SK-N-SH treated with all-trans-retinoic acid at 6 μM for 48 hours (cell line): Measurements from ENCODE around the gene CARD9.

ENCODE experiments used
- ATAC-seq: fragments of 200-7000 bp; cut with Tn5 transposase; 3 replicates; pipeline ENCODE4 v1.9.1; 2020; ENCODE audit warnings: mild to moderate bottlenecking, moderate library complexity
- BACH2 ChIP-seq: fragments of 250-450 bp; sonication (Bioruptor Pico); IDR thresholded peaks from 2 replicates; pipeline ENCODE4 v1.9.0; 2021; ENCODE audit warnings: mild to moderate bottlenecking, borderline replicate concordance
- CSDC2 ChIP-seq: fragments of 250-450 bp; sonication (Bioruptor Pico); IDR thresholded peaks from 2 replicates; pipeline ENCODE4 v1.5.0; 2020; ENCODE audit warnings: mild to moderate bottlenecking, moderate library complexity
- CSRNP3 ChIP-seq: fragments of 250-450 bp; sonication (Bioruptor Pico); IDR thresholded peaks from 2 replicates; pipeline ENCODE4 v1.5.1; 2021; ENCODE audit warnings: mild to moderate bottlenecking, moderate library complexity
- ESRRG ChIP-seq: fragments of 250-450 bp; sonication (Bioruptor Pico); IDR thresholded peaks from 2 replicates; pipeline ENCODE4 v1.6.1; 2021; ENCODE audit warnings: mild to moderate bottlenecking
- GLIS3 ChIP-seq: fragments of 250-450 bp; sonication (Bioruptor Pico); IDR thresholded peaks from 2 replicates; pipeline ENCODE4 v1.5.0; 2020; ENCODE audit warnings: mild to moderate bottlenecking, moderate library complexity
- ISL1 ChIP-seq: fragments of 250-450 bp; sonication (Bioruptor Pico); IDR thresholded peaks from 2 replicates; pipeline ENCODE4 v2.1.2; 2022; ENCODE audit warnings: mild to moderate bottlenecking, moderate library complexity
- OSR1 ChIP-seq: fragments of 250-450 bp; sonication (Bioruptor Pico); IDR thresholded peaks from 2 replicates; pipeline ENCODE4 v1.8.0; 2022; ENCODE audit warnings: moderate library complexity, mild to moderate bottlenecking, inconsistent platforms
- RARB ChIP-seq: fragments of 250-450 bp; sonication (Bioruptor Pico); IDR thresholded peaks from 2 replicates; pipeline ENCODE4 v1.8.0; 2021; ENCODE audit warnings: mild to moderate bottlenecking, moderate library complexity
- TCF4 ChIP-seq: fragments of 250-450 bp; sonication (Bioruptor Pico); IDR thresholded peaks from 2 replicates; pipeline ENCODE4 v1.8.0; 2021; ENCODE audit warnings: mild to moderate bottlenecking, moderate library complexity, borderline replicate concordance
- TOX ChIP-seq: fragments of 250-450 bp; sonication (Bioruptor Pico); IDR thresholded peaks from 2 replicates; pipeline ENCODE4 v1.8.0; 2021; ENCODE audit warnings: mild to moderate bottlenecking, moderate library complexity, borderline replicate concordance
- ZC3H10 ChIP-seq: fragments of 250-450 bp; sonication (Bioruptor Pico); IDR thresholded peaks from 2 replicates; pipeline ENCODE4 v1.5.1; 2021; ENCODE audit warnings: mild to moderate bottlenecking, moderate library complexity
- ZFP3 ChIP-seq: fragments of 250-450 bp; sonication (Bioruptor Pico); IDR thresholded peaks from 2 replicates; pipeline ENCODE4 v1.5.0; 2020; ENCODE audit warnings: mild to moderate bottlenecking, moderate library complexity
- ZFP30 ChIP-seq: fragments of 450-650 bp; formaldehyde crosslinking; IDR thresholded peaks from 2 replicates; pipeline ENCODE4 v1.5.0; 2022; ENCODE audit warnings: mild to moderate bottlenecking, moderate library complexity
- ZNF565 ChIP-seq: fragments of 450-650 bp; formaldehyde crosslinking; conservative IDR thresholded peaks from 2 replicates; pipeline ENCODE4 v1.5.0; 2020; ENCODE audit warnings: low read depth, mild to moderate bottlenecking, moderate library complexity
- ZNF8 ChIP-seq: fragments of 450-650 bp; formaldehyde crosslinking; IDR thresholded peaks from 2 replicates; pipeline ENCODE4 v1.5.0; 2020; ENCODE audit warnings: mild to moderate bottlenecking, moderate library complexity
- TF ChIP-seq, protein P1 (sequence below): fragments of 250-450 bp; sonication (Bioruptor Pico); IDR thresholded peaks from 2 replicates; pipeline ENCODE4 v1.5.0; 2020; ENCODE audit warnings: mild to moderate bottlenecking, moderate library complexity
- TF ChIP-seq, protein P2 (sequence below): fragments of 250-450 bp; sonication (Bioruptor Pico); IDR thresholded peaks from 2 replicates; pipeline ENCODE4 v1.8.0; 2021; ENCODE audit warnings: low read depth, mild to moderate bottlenecking, moderate library complexity, borderline replicate concordance

Gene CARD9

GRCh38 chr9:136343121-136343883 is 30.2 kb downstream of the CARD9 start:
- TF ChIP-seq ZC3H10 (CRISPR knock-in tag) (no peak), ZFP30 (CRISPR knock-in tag) (no peak), OSR1 (CRISPR knock-in tag) (no peak), RARB (CRISPR knock-in tag) (no peak), ZNF565 (CRISPR knock-in tag) (no peak), BACH2 (CRISPR knock-in tag) (no peak), ZNF8 (CRISPR knock-in tag) (no peak)
- TF ChIP-seq, protein P1, sequence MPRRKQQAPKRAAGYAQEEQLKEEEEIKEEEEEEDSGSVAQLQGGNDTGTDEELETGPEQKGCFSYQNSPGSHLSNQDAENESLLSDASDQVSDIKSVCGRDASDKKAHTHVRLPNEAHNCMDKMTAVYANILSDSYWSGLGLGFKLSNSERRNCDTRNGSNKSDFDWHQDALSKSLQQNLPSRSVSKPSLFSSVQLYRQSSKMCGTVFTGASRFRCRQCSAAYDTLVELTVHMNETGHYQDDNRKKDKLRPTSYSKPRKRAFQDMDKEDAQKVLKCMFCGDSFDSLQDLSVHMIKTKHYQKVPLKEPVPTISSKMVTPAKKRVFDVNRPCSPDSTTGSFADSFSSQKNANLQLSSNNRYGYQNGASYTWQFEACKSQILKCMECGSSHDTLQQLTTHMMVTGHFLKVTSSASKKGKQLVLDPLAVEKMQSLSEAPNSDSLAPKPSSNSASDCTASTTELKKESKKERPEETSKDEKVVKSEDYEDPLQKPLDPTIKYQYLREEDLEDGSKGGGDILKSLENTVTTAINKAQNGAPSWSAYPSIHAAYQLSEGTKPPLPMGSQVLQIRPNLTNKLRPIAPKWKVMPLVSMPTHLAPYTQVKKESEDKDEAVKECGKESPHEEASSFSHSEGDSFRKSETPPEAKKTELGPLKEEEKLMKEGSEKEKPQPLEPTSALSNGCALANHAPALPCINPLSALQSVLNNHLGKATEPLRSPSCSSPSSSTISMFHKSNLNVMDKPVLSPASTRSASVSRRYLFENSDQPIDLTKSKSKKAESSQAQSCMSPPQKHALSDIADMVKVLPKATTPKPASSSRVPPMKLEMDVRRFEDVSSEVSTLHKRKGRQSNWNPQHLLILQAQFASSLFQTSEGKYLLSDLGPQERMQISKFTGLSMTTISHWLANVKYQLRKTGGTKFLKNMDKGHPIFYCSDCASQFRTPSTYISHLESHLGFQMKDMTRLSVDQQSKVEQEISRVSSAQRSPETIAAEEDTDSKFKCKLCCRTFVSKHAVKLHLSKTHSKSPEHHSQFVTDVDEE (CRISPR knock-in tag), result no peak
- no peak for ATAC-seq

DNA sequence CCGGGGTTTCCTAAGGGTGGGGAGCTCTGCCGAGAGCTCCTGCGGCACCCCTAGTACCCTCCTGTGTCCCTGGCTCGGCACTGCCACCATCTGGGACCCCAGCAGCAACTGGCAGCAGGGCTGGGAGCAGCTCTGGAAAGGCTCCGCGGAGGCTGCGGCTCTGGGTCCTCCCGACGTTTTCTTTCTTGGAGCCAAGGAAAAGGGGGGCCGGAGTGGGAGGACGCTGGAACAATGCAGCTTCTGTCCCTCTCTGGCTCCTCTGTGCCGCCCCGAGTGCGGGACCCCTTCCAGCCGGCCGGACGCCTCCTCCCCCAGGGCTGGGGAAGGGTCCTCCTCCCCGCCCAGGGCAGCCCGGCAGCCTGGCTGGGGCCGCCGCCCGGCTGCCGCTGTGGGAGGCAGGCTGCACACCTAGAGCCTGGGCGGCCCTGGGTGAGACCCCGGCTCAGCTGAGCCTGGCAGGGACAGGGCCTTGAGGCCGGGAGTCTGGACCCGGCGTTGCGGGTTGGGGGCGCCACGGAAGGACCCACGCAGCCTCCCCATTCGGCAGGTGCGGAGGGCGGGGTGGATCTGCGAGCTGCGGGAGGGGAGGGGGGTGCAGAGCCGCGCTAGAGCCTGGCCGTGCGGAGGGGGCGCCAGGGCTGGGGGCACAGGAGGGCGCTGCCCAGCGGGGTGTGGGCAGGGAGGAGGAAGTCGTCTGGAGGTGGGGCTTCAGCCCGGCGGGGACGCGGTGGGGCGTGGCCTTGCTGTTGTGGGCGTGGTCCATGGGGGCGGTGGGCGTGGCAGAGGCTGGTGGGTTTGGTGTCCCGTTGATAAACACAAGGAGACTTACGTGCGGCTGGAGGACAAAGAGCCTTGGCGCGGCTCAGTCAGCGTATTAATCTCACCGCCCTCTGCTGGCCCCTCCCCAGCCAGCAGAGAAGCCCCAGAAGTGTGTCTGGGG is 31.0 kb downstream of the CARD9 start:
- TF ChIP-seq RARB (CRISPR knock-in tag) (no peak), CSRNP3 (CRISPR knock-in tag) (no peak), ZFP3 (CRISPR knock-in tag) (no peak), ZNF565 (CRISPR knock-in tag) (no peak), TOX (CRISPR knock-in tag) (no peak), CSDC2 (no peak), GLIS3 (no peak), ESRRG (CRISPR knock-in tag) (no peak), TCF4 (CRISPR knock-in tag) (no peak), ISL1 (CRISPR knock-in tag) (no peak)
- TF ChIP-seq, protein P2, sequence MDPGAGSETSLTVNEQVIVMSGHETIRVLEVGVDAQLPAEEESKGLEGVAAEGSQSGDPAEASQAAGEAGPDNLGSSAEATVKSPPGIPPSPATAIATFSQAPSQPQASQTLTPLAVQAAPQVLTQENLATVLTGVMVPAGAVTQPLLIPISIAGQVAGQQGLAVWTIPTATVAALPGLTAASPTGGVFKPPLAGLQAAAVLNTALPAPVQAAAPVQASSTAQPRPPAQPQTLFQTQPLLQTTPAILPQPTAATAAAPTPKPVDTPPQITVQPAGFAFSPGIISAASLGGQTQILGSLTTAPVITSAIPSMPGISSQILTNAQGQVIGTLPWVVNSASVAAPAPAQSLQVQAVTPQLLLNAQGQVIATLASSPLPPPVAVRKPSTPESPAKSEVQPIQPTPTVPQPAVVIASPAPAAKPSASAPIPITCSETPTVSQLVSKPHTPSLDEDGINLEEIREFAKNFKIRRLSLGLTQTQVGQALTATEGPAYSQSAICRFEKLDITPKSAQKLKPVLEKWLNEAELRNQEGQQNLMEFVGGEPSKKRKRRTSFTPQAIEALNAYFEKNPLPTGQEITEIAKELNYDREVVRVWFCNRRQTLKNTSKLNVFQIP (CRISPR knock-in tag), result no peak
- TF ChIP-seq, protein P1 (CRISPR knock-in tag), result no peak
- ATAC-seq, result no peak

DNA sequence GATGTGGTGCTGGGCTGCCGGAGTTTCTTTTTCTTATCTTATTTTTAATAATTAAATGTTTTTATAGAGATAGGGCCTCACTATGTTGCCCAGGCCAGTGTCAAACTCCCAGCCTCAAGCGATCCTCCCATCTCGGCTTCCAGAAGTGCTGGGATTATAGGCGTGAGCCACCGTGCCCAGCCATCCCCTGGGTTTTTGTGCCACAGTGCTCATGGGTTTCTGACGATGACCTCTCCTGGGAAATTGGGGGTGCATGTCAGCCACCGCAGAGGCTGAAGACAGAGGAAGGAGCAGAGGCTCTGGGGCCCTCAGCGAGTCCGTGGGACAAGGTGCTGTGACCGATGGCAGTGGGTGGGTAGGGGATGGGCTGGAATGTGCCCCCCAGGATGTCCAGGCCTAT is 31.7 kb downstream of the CARD9 start:
- TF ChIP-seq TOX (CRISPR knock-in tag) (no peak), OSR1 (CRISPR knock-in tag) (no peak), ISL1 (CRISPR knock-in tag) (no peak), ZFP30 (CRISPR knock-in tag) (no peak), ZNF565 (CRISPR knock-in tag) (no peak)
- ATAC-seq, result no peak
